Duodenal mucosa (tissue), 2 donors: Measurements from ENCODE around the gene PLEKHG5.
"Not testable (repeated sequence)": the region's sequence is repeated elsewhere in the genome, so short reads cannot be mapped to it uniquely, and the experiment has no call there.

Experiments used
- H3K27ac ChIP-seq: one replicate; pipeline ENCODE4 v1.7.0; 2013; ENCODE audit warnings: low read depth, low read length
- H3K27me3 ChIP-seq, 2 donors: one replicate each; pipeline ENCODE4 v1.7.0; 2013; ENCODE audit warnings: low read length in 2 of 2, control low read depth in 1 of 2; ENCODE audit not compliant: insufficient read depth in 2 of 2, control insufficient read depth in 1 of 2
- H3K36me3 ChIP-seq, 2 donors: one replicate each; pipeline ENCODE4 v1.7.0; 2013; ENCODE audit warnings: low read length in 2 of 2, control low read depth in 1 of 2; ENCODE audit not compliant: insufficient read depth in 2 of 2, control insufficient read depth in 1 of 2
- H3K4me1 ChIP-seq, 2 donors: one replicate each; pipeline ENCODE4 v1.7.0; 2013; ENCODE audit warnings: low read length in 2 of 2, control low read depth in 1 of 2; ENCODE audit not compliant: insufficient read depth in 2 of 2, control insufficient read depth in 1 of 2
- H3K4me3 ChIP-seq, 2 donors: one replicate each; pipeline ENCODE4 v1.7.0; 2013; ENCODE audit warnings: low read length in 2 of 2, low read depth in 1 of 2
- H3K9ac ChIP-seq, 2 donors: one replicate each; pipeline ENCODE4 v1.7.0; 2013; ENCODE audit warnings: low read length in 2 of 2, low read depth in 1 of 2
- H3K9me3 ChIP-seq, 2 donors: one replicate each; pipeline ENCODE4 v1.7.0; 2013; ENCODE audit warnings: low read length in 2 of 2, control low read depth in 1 of 2; ENCODE audit not compliant: control insufficient read depth in 1 of 2

The PLEKHG5 gene

GRCh38 chr1:6446665-6447015 is 44.8 kb downstream of the PLEKHG5 start:
- Histone ChIP-seq H3K4me3 (peak overlapping the region; percentile 15 to 45), H3K4me1 (peaks cover 9 to 19% of the 10 kb centered on the region in 2 donors), H3K36me3 (no peaks in the 10 kb centered on the region), H3K27ac (no peak overlapping the region), H3K27me3 (peaks cover 0 to 8% of the 10 kb centered on the region in 2 donors), H3K9ac (no peak overlapping the region), H3K9me3 (no peaks in the 10 kb centered on the region)

- not testable (repeated sequence) for H3K9ac ChIP-seq, H3K9me3 ChIP-seq, H3K36me3 ChIP-seq, H3K4me3 ChIP-seq, H3K27ac ChIP-seq
- peaks cover 9 to 19% of the 10 kb centered on the region in 2 donors for H3K4me1 ChIP-seq
- peaks cover 5 to 14% of the 10 kb centered on the region in 2 donors for H3K27me3 ChIP-seq
Measured at GRCh38 chr1:6445929-6446328, 45.5 kb downstream of the PLEKHG5 start.

DNA sequence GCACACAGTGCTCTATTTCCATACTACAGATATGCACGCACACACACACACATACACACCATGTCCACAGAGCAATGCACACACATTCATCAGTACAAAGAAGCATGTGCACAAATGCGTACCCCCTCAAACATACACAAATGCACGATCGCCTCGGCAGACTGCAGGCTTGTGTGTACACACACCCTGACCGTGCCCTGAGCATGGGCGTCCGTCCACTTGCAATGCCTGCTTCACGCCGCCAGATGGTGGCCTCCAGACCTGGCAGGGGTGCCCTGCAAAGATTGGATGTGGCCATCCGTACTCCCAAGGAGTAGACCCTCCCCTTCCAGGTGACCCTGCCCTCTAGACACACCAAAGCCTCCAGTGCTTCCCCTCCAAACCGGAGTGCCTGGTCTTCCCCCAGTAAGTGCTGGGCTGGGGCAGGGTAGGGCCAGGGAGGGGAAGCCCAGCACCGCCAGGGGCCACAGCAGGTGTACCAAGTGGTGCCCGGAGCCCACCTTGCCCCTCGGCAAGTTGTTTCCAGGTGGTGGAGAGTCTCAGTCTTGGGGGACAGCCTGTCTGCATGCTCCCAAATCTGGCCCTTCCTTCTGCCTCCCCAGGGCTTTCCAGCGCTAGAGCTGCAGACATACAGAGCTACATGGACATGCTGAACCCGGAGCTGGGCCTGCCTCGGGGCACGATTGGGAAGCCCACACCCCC is 46.3 kb downstream of the PLEKHG5 start:
- Histone ChIP-seq H3K27ac (no peak overlapping the region), H3K36me3 (no peaks in the 10 kb centered on the region), H3K9ac (peak overlapping the region in 1 of 2 donors; percentile 43), H3K4me3 (no peak overlapping the region), H3K4me1 (peaks cover 9 to 13% of the 10 kb centered on the region in 2 donors), H3K27me3 (peaks cover 8 to 14% of the 10 kb centered on the region in 2 donors), H3K9me3 (no peaks in the 10 kb centered on the region)

DNA sequence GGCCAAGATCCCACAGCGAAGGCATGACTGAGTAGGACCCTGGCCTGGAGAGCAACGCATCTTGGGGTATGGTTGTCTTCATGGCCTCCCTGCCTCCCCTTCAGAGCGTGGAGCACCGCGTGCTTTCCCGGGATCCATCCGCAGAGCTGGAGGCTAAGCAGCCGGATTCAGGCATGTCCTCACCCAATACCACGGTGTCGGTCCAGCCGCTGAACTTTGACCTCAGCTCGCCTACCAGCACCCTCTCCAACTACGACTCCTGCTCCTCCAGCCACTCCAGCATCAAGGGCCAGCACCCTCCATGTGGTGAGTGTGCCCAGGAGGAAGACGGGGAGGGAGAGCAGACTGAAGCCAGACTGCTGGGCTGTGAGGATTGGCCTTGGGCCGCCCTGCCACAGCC is 47.1 kb downstream of the PLEKHG5 start:
- Histone ChIP-seq H3K4me1 (peaks cover 2 to 6% of the 10 kb centered on the region in 2 donors), H3K4me3 (no peak overlapping the region), H3K27me3 (peaks cover 8 to 14% of the 10 kb centered on the region in 2 donors)

GRCh38 chr1:6443339-6444115 is 47.9 kb downstream of the PLEKHG5 start:
- Histone ChIP-seq H3K27me3 (peaks cover 8 to 14% of the 10 kb centered on the region in 2 donors), H3K27ac (no peak overlapping the region)

More for the DNA sequence above, 47.1 kb downstream of the PLEKHG5 start:
- Histone ChIP-seq H3K9me3 (no peaks in the 10 kb centered on the region), H3K27ac (no peak overlapping the region), H3K9ac (no peak overlapping the region), H3K36me3 (no peaks in the 10 kb centered on the region)

DNA sequence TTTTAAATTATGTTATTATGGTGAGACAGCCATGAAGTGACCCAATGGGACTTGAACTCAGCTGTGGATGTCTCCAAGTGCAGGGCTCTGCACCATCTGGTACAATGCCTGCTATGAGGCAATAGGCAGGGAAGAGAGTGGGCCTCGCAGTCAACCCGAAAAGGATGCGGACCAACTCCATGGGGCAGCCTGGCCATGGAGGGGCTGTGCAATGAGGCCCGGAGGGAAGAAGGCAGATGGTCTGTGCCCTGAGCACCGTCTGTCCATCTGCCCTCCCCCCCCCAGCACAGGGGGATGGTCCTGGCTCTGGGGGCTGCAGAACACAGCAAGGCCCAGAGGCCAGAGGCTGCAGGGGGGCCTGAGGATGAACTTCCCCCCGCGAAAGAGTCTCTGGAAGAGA is 49.9 kb downstream of the PLEKHG5 start:
- Histone ChIP-seq H3K4me1 (peaks cover 0 to 5% of the 10 kb centered on the region in 2 donors), H3K27ac (no peak overlapping the region), H3K9ac (no peak overlapping the region), H3K36me3 (no peaks in the 10 kb centered on the region), H3K9me3 (no peaks in the 10 kb centered on the region), H3K4me3 (no peak overlapping the region), H3K27me3 (peaks cover 8 to 11% of the 10 kb centered on the region in 2 donors)

More at GRCh38 chr1:6443339-6444115, 47.9 kb downstream of the PLEKHG5 start:
- no peak overlapping the region for H3K4me3 ChIP-seq
- no peaks in the 10 kb centered on the region for H3K36me3 ChIP-seq
- no peak overlapping the region for H3K9ac ChIP-seq
- H3K4me1 ChIP-seq, result peaks cover 0 to 5% of the 10 kb centered on the region in 2 donors
- no peaks in the 10 kb centered on the region for H3K9me3 ChIP-seq

DNA sequence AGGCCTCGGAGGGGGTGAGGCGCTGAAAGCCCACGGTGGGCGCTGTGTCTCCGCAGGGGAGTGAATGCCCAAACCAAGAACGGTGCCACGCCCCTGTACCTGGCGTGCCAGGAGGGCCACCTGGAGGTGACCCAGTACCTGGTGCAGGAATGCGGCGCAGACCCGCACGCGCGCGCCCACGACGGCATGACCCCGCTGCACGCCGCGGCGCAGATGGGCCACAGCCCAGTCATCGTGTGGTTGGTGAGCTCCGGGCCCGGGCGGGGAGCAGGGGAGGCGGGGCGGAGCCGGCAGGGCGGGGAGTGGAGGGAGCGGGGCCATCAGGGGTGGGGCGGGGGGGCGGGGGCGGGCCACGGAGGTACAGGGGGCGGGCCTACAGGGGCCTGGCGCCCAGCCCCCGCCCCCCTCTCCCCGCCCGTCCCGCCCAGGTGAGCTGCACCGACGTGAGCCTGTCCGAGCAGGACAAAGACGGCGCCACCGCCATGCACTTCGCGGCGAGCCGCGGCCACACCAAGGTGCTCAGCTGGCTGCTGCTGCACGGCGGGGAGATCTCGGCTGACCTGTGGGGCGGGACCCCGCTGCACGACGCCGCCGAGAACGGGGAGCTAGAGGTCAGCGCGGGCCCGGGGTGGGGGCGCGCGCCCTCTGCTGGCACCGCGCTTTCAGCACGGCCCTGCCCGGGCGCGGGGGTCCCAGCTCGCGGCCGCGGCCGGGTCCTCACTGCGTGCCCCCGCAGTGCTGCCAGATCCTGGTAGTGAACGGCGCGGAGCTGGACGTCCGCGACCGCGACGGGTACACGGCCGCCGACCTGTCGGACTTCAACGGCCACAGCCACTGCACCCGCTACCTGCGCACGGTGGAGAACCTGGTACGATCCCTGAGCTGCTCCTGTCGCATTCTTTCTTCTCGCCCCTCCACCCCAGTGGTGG is 51.0 kb downstream of the PLEKHG5 start:
- Histone ChIP-seq H3K9me3 (no peaks in the 10 kb centered on the region), H3K36me3 (no peaks in the 10 kb centered on the region), H3K9ac (no peak overlapping the region), H3K27me3 (peaks cover 8 to 11% of the 10 kb centered on the region in 2 donors), H3K4me3 (peak overlapping the region in 1 of 2 donors; percentile 32), H3K4me1 (peaks cover 0 to 5% of the 10 kb centered on the region in 2 donors), H3K27ac (no peak overlapping the region)

DNA sequence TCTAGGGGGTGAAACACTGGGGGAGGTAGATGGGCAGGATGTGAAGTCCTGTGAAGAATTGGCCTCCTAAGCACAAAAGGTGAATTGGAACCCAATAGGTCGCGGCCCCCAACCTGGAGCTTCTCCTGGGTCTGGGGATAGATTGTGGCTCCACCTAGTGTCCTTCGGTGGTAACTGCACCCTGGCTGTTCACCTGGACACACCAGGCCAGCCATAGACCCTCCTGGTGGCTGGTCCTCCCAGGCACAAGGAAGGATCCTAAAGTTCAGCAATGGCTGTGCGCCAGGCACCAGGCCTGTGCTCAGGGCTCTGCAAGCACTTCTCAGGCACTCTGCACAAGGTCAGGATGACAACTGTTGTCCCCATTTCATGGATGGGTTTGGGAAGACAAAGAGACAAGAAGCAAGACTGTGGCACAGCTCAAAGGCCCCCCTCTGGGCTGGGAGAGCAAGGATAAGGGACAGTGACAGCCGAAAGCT is 53.4 kb downstream of the PLEKHG5 start:
- Histone ChIP-seq H3K4me3 (no peak overlapping the region), H3K36me3 (no peaks in the 10 kb centered on the region), H3K9ac (no peak overlapping the region), H3K27ac (no peak overlapping the region), H3K4me1 (no peaks in the 10 kb centered on the region), H3K27me3 (peaks cover 7 to 8% of the 10 kb centered on the region in 2 donors), H3K9me3 (no peaks in the 10 kb centered on the region)

DNA sequence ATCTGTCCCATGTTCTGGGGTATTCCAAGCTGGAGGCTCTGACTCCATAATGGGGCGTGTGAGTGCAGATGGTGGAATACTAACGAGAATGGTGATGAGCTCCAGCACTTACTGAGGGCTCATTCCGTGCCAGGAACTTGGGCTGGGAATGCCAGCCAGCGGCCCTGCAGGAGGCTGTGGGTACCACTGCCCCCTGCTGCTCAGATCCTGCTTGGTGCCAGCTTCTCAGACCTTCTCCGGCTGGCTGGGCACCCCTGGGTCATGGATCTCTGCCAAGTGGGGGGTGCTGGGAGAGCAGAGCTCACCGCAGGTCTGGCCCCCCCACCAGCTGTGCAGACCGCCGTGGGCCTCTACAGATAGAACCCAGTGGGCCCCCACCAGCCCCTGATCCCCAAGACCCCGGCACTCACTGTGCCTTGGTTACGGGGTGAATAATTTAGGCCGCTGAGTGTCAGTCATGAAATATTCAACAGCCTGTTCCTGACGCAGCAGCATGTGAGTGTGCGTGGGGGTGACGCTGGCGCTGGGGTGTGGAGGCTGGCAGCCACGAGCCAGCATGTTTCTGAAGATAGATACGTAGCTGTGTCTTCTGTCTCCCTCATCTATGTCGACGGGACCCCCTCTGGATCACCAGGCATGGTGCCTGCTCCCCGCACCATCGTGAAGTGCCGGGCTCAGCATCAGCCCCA is 54.3 kb downstream of the PLEKHG5 start:
- not testable (repeated sequence) for H3K27me3 ChIP-seq, H3K9ac ChIP-seq, H3K36me3 ChIP-seq

More for the DNA sequence above, 54.3 kb downstream of the PLEKHG5 start:
- not testable (repeated sequence) for H3K4me1 ChIP-seq, H3K27ac ChIP-seq, H3K4me3 ChIP-seq, H3K9me3 ChIP-seq
